Mesenchymal stem cell (in vitro differentiated cells and primary cell): ENCODE results near the gene ZFHX3.

ENCODE experiments used
- DNase-seq: peaks from one replicate; pipeline ENCODE4 v3.0.0-alpha.2; 2013
- H2AFZ ChIP-seq: one replicate; pipeline ENCODE4 v1.6.1; 2013; ENCODE audit warnings: low read depth, mild to moderate bottlenecking, control low read depth, inconsistent platforms, low read length, moderate library complexity
- H2AK5ac ChIP-seq: 2 replicates; pipeline ENCODE4 v1.6.1; 2013; ENCODE audit warnings: low read length, moderate library complexity, mild to moderate bottlenecking, inconsistent platforms; ENCODE audit not compliant: severe bottlenecking
- H2BK120ac ChIP-seq: one replicate; pipeline ENCODE4 v1.6.1; 2013; ENCODE audit warnings: low read depth, mild to moderate bottlenecking, inconsistent platforms, low read length, moderate library complexity
- H2BK12ac ChIP-seq, 2 experiments: one replicate each; pipeline ENCODE4 v1.6.1; 2013; ENCODE audit warnings: inconsistent platforms in 2 of 2, low read length in 2 of 2, mild to moderate bottlenecking in 2 of 2, moderate library complexity in 2 of 2, control low read depth in 1 of 2
- H2BK15ac ChIP-seq: one replicate; pipeline ENCODE4 v1.6.1; 2013; ENCODE audit warnings: mild to moderate bottlenecking, low read depth, inconsistent platforms; ENCODE audit not compliant: poor library complexity, severe bottlenecking
- H2BK5ac ChIP-seq: 2 replicates; pipeline ENCODE4 v1.6.1; 2013; ENCODE audit warnings: low read depth, mild to moderate bottlenecking, low read length, control low read depth, inconsistent platforms; ENCODE audit not compliant: poor library complexity, severe bottlenecking
- H3K14ac ChIP-seq, 2 experiments: one replicate each; pipeline ENCODE4 v1.6.1; 2013; ENCODE audit warnings: inconsistent platforms in 2 of 2, low read length in 2 of 2, control low read depth in 1 of 2, mild to moderate bottlenecking in 1 of 2, moderate library complexity in 1 of 2
- H3K18ac ChIP-seq, 2 experiments: one replicate each; pipeline ENCODE4 v1.6.1; 2013; ENCODE audit warnings: inconsistent platforms in 2 of 2, low read length in 2 of 2, control low read depth in 1 of 2, low read depth in 1 of 2, mild to moderate bottlenecking in 1 of 2
- H3K23ac ChIP-seq, 2 experiments: one replicate each; pipeline ENCODE4 v1.6.1; 2013; ENCODE audit warnings: inconsistent platforms in 2 of 2, low read length in 2 of 2, mild to moderate bottlenecking in 2 of 2, moderate library complexity in 2 of 2, control low read depth in 1 of 2
- H3K27ac ChIP-seq: 2 replicates; pipeline ENCODE4 v1.5.1; 2013; ENCODE audit warnings: mild to moderate bottlenecking, moderate library complexity, low read length, control low read depth, inconsistent platforms; ENCODE audit not compliant: poor library complexity, severe bottlenecking
- H3K27me3 ChIP-seq, 2 experiments: 2 replicates each; pipeline versions ENCODE4 v1.6.1 to v1.7.0; 2013; ENCODE audit warnings: low read length in 2 of 2, mild to moderate bottlenecking in 2 of 2, moderate library complexity in 2 of 2, control low read depth in 1 of 2, inconsistent platforms in 1 of 2; ENCODE audit not compliant: control insufficient read depth in 1 of 2, insufficient read depth in 1 of 2
- H3K36me3 ChIP-seq, 2 experiments: 2 replicates each; pipeline versions ENCODE4 v1.6.1 to v1.7.0; 2013; ENCODE audit warnings: low read length in 2 of 2, control low read depth in 1 of 2, inconsistent platforms in 1 of 2, low read depth in 1 of 2, mild to moderate bottlenecking in 1 of 2; ENCODE audit not compliant: insufficient read depth in 2 of 2, control insufficient read depth in 1 of 2
- H3K4ac ChIP-seq, 2 experiments: one replicate each; pipeline ENCODE4 v1.6.1; 2013; ENCODE audit warnings: inconsistent platforms in 2 of 2, low read length in 2 of 2, mild to moderate bottlenecking in 2 of 2, moderate library complexity in 2 of 2, control low read depth in 1 of 2, low read depth in 1 of 2
- H3K4me1 ChIP-seq: 2 replicates; pipeline ENCODE4 v1.6.1; 2013; ENCODE audit warnings: low read depth, low read length, control low read depth; ENCODE audit not compliant: control insufficient read depth, insufficient read depth
- H3K4me2 ChIP-seq: 2 replicates; pipeline ENCODE4 v1.6.1; 2013; ENCODE audit warnings: low read length, mild to moderate bottlenecking, inconsistent platforms; ENCODE audit not compliant: poor library complexity, severe bottlenecking
- H3K4me3 ChIP-seq, 2 experiments: 2 replicates each; pipeline versions ENCODE4 v1.5.1 to v1.7.0; 2013; ENCODE audit warnings: low read length in 2 of 2, mild to moderate bottlenecking in 2 of 2, control low read depth in 1 of 2, low read depth in 1 of 2; ENCODE audit not compliant: insufficient read depth in 1 of 2
- H3K79me1 ChIP-seq: replicated peaks from 2 replicates; pipeline ENCODE4 v1.6.1; 2013; ENCODE audit warnings: mild to moderate bottlenecking, control low read depth, low read length, inconsistent platforms; ENCODE audit not compliant: poor library complexity, severe bottlenecking
- H3K9ac ChIP-seq: 2 replicates; pipeline ENCODE4 v1.7.0; 2013; ENCODE audit warnings: mild to moderate bottlenecking, low read length, moderate library complexity
- H3K9me3 ChIP-seq: 2 replicates; pipeline ENCODE4 v1.7.0; 2013; ENCODE audit warnings: mild to moderate bottlenecking, low read length; ENCODE audit not compliant: control insufficient read depth
- H4K8ac ChIP-seq: one replicate; pipeline ENCODE4 v1.6.1; 2013; ENCODE audit warnings: inconsistent platforms, mild to moderate bottlenecking, low read length, moderate library complexity
- H4K91ac ChIP-seq: one replicate; pipeline ENCODE4 v1.6.1; 2013; ENCODE audit warnings: mild to moderate bottlenecking, low read length, inconsistent platforms
- WGBS: methylation state at CpG from one replicate; pipeline ENCODE4 v1.1.7; 2013; ENCODE audit warnings: mixed read lengths; 5-methylcytosine and 5-hydroxymethylcytosine counted together

ZFHX3 gene

DNA sequence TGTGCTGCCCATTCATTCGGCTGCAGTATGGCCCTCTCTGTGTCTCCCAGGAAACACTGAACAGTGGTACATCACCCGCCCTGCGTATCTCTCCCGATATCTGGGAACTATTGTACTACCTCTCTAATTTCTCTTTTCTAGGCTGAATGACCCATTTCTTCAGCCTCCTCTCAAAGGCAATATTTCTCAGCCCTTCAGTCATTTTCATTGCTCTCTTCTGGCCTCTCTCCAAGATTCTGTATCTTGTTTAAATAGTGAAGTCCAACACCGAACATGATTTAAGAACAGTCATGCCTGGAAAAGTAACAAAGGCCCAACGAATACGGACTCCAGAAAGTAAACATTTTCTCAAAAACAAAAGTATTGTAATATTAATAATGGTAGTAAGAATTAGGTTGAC is 220.1 kb downstream of the ZFHX3 start:
- no peak overlapping the region for H3K23ac ChIP-seq
- 91% methylated on average over 5 of the region's 7 CpGs for WGBS
- H2BK12ac ChIP-seq, result no peak overlapping the region

GRCh38 chr16:72825912-72826621 is 221.9 kb downstream of the ZFHX3 start:
- Histone ChIP-seq H2BK15ac (no peak overlapping the region), H3K9ac (no peak overlapping the region), H3K36me3 (peaks cover 8 to 28% of the 10 kb centered on the region in 2 experiments), H3K4ac (no peak overlapping the region), H2BK120ac (no peak overlapping the region), H2AFZ (no peak overlapping the region), H3K14ac (no peak overlapping the region), H3K4me3 (no peak overlapping the region), H4K91ac (no peak overlapping the region), H3K27ac (no peak overlapping the region), H3K27me3 (no peaks in the 10 kb centered on the region), H2AK5ac (no peak overlapping the region), H4K8ac (no peak overlapping the region), H3K4me2 (no peak overlapping the region), H3K4me1 (peaks cover 5% of the 10 kb centered on the region), H3K79me1 (peaks cover 2% of the 10 kb centered on the region), H3K9me3 (no peaks in the 10 kb centered on the region), H2BK12ac (no peak overlapping the region), H2BK5ac (no peak overlapping the region), H3K18ac (no peak overlapping the region), H3K23ac (no peak overlapping the region)
- WGBS, result 96% methylated on average over 9 of the region's 11 CpGs
- no peak for DNase-seq

More for the DNA sequence above, 220.1 kb downstream of the ZFHX3 start:
- peak overlapping the region in 1 of 2 experiments; percentile 54 for H3K18ac ChIP-seq
- H2BK120ac ChIP-seq, result no peak overlapping the region
- no peak overlapping the region for H3K4me2 ChIP-seq
- H3K14ac ChIP-seq, result peak overlapping the region in 1 of 2 experiments; percentile 64
- H3K9me3 ChIP-seq, result no peaks in the 10 kb centered on the region
- no peak overlapping the region for H3K4ac ChIP-seq
- H4K91ac ChIP-seq, result no peak overlapping the region
- no peak overlapping the region for H4K8ac ChIP-seq
- no peak overlapping the region for H2BK15ac ChIP-seq
- no peak overlapping the region for H3K27ac ChIP-seq
- no peak for DNase-seq
- peaks cover 5% of the 10 kb centered on the region for H3K4me1 ChIP-seq
- H3K27me3 ChIP-seq, result no peaks in the 10 kb centered on the region
- no peak overlapping the region for H3K9ac ChIP-seq
- no peak overlapping the region for H2AK5ac ChIP-seq
- no peak overlapping the region for H3K4me3 ChIP-seq
- H2BK5ac ChIP-seq, result no peak overlapping the region
- H3K36me3 ChIP-seq, result peaks cover 8 to 28% of the 10 kb centered on the region in 2 experiments
- peaks cover 2% of the 10 kb centered on the region for H3K79me1 ChIP-seq
- H2AFZ ChIP-seq, result no peak overlapping the region

DNA sequence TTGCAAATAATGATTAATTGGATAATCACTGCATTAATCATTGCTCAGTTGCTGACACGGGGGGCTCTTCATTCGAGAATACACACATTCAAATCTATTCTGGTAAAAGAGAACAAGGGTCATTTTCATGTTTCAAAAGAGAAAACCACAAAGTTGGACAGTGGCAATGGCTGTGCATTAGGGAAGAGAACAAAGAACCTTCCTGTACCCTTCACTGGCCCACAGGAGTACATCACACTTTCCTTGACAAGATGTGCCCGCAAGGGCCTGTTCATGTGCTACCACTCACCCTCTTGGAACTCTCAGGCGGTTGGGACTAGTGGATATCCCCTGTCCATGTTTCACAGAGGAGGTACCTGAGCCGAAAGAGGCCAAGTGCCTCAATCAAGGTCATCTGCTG is 223.2 kb downstream of the ZFHX3 start:
- Histone ChIP-seq H3K79me1 (peaks cover 2% of the 10 kb centered on the region), H2BK5ac (no peak overlapping the region), H3K9me3 (no peaks in the 10 kb centered on the region), H2AFZ (no peak overlapping the region), H3K27me3 (no peaks in the 10 kb centered on the region), H3K9ac (no peak overlapping the region), H3K14ac (no peak overlapping the region), H2BK120ac (no peak overlapping the region), H2BK12ac (no peak overlapping the region), H4K91ac (no peak overlapping the region), H3K36me3 (peaks cover 8 to 28% of the 10 kb centered on the region in 2 experiments), H3K4me1 (peaks cover 11% of the 10 kb centered on the region), H3K23ac (no peak overlapping the region), H2AK5ac (no peak overlapping the region), H4K8ac (no peak overlapping the region), H3K4me3 (no peak overlapping the region), H3K4me2 (no peak overlapping the region), H3K4ac (no peak overlapping the region), H3K18ac (no peak overlapping the region), H2BK15ac (no peak overlapping the region), H3K27ac (no peak overlapping the region)
- WGBS, result 95% methylated on average over 5 of the region's 5 CpGs
- DNase-seq, result no peak

GRCh38 chr16:72824027-72824426 is 223.9 kb downstream of the ZFHX3 start:
- Histone ChIP-seq H3K4me2 (no peak overlapping the region), H3K4me3 (no peak overlapping the region), H2BK120ac (no peak overlapping the region)

More at GRCh38 chr16:72824027-72824426, 223.9 kb downstream of the ZFHX3 start:
- Histone ChIP-seq H3K4me1 (peaks cover 12% of the 10 kb centered on the region), H3K4ac (no peak overlapping the region), H3K23ac (no peak overlapping the region), H3K18ac (no peak overlapping the region), H2BK12ac (no peak overlapping the region), H3K27me3 (no peaks in the 10 kb centered on the region), H3K79me1 (peaks cover 2% of the 10 kb centered on the region), H3K9me3 (no peaks in the 10 kb centered on the region), H3K9ac (no peak overlapping the region), H3K27ac (no peak overlapping the region), H2AFZ (no peak overlapping the region), H2BK5ac (no peak overlapping the region), H4K91ac (no peak overlapping the region), H4K8ac (no peak overlapping the region), H3K36me3 (peaks cover 8 to 21% of the 10 kb centered on the region in 2 experiments), H2BK15ac (no peak overlapping the region), H2AK5ac (no peak overlapping the region), H3K14ac (no peak overlapping the region)
- WGBS, result 98% methylated on average over 3 of the region's 4 CpGs
- DNase-seq, result no peak
